Sigmoid colon (tissue), 4 donors: ENCODE measurements around the gene GDE1.

Source experiments
- EP300 ChIP-seq, 4 donors: sonication (generic); formaldehyde crosslinking; IDR thresholded peaks; one replicate each; pipeline ENCODE4 v1.6.1; 2017; ENCODE audit warnings: antibody characterized with exemption in 4 of 4
- POLR2A ChIP-seq, 2 donors: fragments of 450-650 bp; IDR thresholded peaks; one replicate each; pipeline ENCODE4 v1.6.1; 2016; ENCODE audit warnings: antibody characterized with exemption in 2 of 2, mild to moderate bottlenecking in 2 of 2, moderate library complexity in 2 of 2
- POLR2AphosphoS5 ChIP-seq, 4 donors: sonication (generic); formaldehyde crosslinking; IDR thresholded peaks; one replicate each; pipeline ENCODE4 v1.6.1; 2017; ENCODE audit warnings: antibody characterized with exemption in 4 of 4
- TF ChIP-seq, protein P1 (sequence below), 4 experiments: fragments of 450-650 bp in 3 of 4; fragments of 200-600 bp in 1 of 4; IDR thresholded peaks; one replicate each; pipeline ENCODE4 v1.5.1; 2016 to 2019; ENCODE audit warnings: antibody characterized with exemption in 4 of 4, mild to moderate bottlenecking in 3 of 4, moderate library complexity in 2 of 4

DNA sequence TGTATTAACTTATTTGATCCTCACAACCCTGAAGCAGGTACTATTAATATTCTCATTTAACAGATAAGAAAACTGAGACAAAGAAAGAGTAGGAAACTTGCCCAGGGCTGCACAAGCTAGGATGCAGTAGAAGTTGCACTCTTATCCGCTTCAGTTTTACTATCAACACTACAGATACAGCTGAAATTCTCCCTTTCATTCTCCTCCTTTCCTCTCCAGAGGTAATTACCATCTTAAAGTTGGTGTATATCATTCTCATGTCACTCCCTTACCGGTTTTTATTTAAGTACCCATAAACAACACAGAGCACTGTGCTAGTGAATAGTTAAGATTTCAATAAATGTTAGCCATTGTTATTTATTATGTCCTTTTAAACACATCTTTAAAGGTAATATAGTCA is 3.5 kb downstream of the GDE1 start:
- TF ChIP-seq POLR2A (IDR thresholded peaks at IDR 0.05) (no peak), POLR2AphosphoS5 (IDR thresholded peaks at IDR 0.05) (no peak), EP300 (IDR thresholded peaks at IDR 0.05) (no peak)
- TF ChIP-seq, protein P1, sequence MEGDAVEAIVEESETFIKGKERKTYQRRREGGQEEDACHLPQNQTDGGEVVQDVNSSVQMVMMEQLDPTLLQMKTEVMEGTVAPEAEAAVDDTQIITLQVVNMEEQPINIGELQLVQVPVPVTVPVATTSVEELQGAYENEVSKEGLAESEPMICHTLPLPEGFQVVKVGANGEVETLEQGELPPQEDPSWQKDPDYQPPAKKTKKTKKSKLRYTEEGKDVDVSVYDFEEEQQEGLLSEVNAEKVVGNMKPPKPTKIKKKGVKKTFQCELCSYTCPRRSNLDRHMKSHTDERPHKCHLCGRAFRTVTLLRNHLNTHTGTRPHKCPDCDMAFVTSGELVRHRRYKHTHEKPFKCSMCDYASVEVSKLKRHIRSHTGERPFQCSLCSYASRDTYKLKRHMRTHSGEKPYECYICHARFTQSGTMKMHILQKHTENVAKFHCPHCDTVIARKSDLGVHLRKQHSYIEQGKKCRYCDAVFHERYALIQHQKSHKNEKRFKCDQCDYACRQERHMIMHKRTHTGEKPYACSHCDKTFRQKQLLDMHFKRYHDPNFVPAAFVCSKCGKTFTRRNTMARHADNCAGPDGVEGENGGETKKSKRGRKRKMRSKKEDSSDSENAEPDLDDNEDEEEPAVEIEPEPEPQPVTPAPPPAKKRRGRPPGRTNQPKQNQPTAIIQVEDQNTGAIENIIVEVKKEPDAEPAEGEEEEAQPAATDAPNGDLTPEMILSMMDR (IDR thresholded peaks at IDR 0.05), result no peak
